ENCODE measurements around the gene CTNND1.

- TF ChIP-seq TAF1 (IDR thresholded peaks at IDR 0.05; ENCODE audit: borderline replicate concordance, low read depth, low read length) = no peak
- peak; percentile 53; the same call in 1 of the 2 replicates for TF ChIP-seq POLR2A (IDR thresholded peaks at IDR 0.05; ENCODE audit: low read depth, low read length)
- 0 out of 2 replicates have a peak, but pooled peaks have one; percentile 57 for TF ChIP-seq POLR2AphosphoS5 (IDR thresholded peaks at IDR 0.05; ENCODE audit: low read depth, low read length)
These were observed 17.2 kb upstream of the CTNND1 start for GRCh38 chr11:57744357-57744756.
